Liver (tissue), 9 donors: ENCODE data around the gene CAMKMT. TPM values are rescaled to one million over a fixed set of nuclear protein-coding genes. Genes with fewer than 3 reads are reported as not detected.

ENCODE experiments used
- DNase-seq: peaks from one replicate; pipeline ENCODE4 v3.0.0-alpha.2; 2017; ENCODE audit warnings: low spot score
- H3K27ac ChIP-seq, 2 donors: one replicate each; pipeline ENCODE4 v1.7.0; 2013; ENCODE audit warnings: inconsistent platforms in 2 of 2, low read length in 2 of 2, control low read depth in 1 of 2, low read depth in 1 of 2, mild to moderate bottlenecking in 1 of 2
- H3K27me3 ChIP-seq, 4 donors: one replicate each; pipeline versions ENCODE4 v1.6.1 to v1.7.0; 2013; ENCODE audit warnings: low read length in 3 of 4, inconsistent platforms in 1 of 4, mild to moderate bottlenecking in 1 of 4, moderate library complexity in 1 of 4; ENCODE audit not compliant: control insufficient read depth in 4 of 4, insufficient read depth in 4 of 4
- H3K36me3 ChIP-seq, 4 donors: one replicate each; pipeline versions ENCODE4 v1.6.1 to v1.7.0; 2013; ENCODE audit warnings: low read length in 3 of 4, mild to moderate bottlenecking in 3 of 4, low read depth in 1 of 4, moderate library complexity in 1 of 4; ENCODE audit not compliant: control insufficient read depth in 4 of 4, insufficient read depth in 3 of 4
- H3K4me1 ChIP-seq, 4 donors: one replicate each; pipeline versions ENCODE4 v1.6.1 to v1.7.0; 2013; ENCODE audit warnings: low read length in 3 of 4, mild to moderate bottlenecking in 3 of 4, moderate library complexity in 1 of 4; ENCODE audit not compliant: control insufficient read depth in 4 of 4, insufficient read depth in 4 of 4
- H3K4me3 ChIP-seq, 3 donors: one replicate each; pipeline versions ENCODE4 v1.6.1 to v1.7.0; 2013; ENCODE audit warnings: low read length in 3 of 3, control low read depth in 1 of 3, low read depth in 1 of 3, mild to moderate bottlenecking in 1 of 3
- H3K9ac ChIP-seq, 2 donors: one replicate each; pipeline ENCODE4 v1.7.0; 2013; ENCODE audit warnings: low read length in 2 of 2, mild to moderate bottlenecking in 2 of 2, moderate library complexity in 2 of 2, control low read depth in 1 of 2, low read depth in 1 of 2
- H3K9me3 ChIP-seq, 4 donors: one replicate each; pipeline versions ENCODE4 v1.6.1 to v1.7.0; 2013; ENCODE audit warnings: low read length in 3 of 4; ENCODE audit not compliant: control insufficient read depth in 4 of 4
- EGR1 ChIP-seq, 2 donors: IDR thresholded peaks; 2 replicates each; pipeline ENCODE4 v1.6.1; 2016 to 2018; ENCODE audit warnings: antibody characterized with exemption in 2 of 2, low read depth in 2 of 2
- FOXA1 ChIP-seq: IDR thresholded peaks from 2 replicates; pipeline ENCODE4 v1.6.1; 2016; ENCODE audit warnings: antibody characterized with exemption
- FOXA2 ChIP-seq: IDR thresholded peaks from 2 replicates; pipeline ENCODE4 v1.6.1; 2016; ENCODE audit warnings: antibody characterized with exemption
- GABPA ChIP-seq, 2 donors: IDR thresholded peaks in 1 of 2; conservative IDR thresholded peaks in 1 of 2; 2 replicates each; pipeline ENCODE4 v1.6.1; 2016; ENCODE audit warnings: antibody characterized with exemption in 2 of 2, mild to moderate bottlenecking in 1 of 2, moderate library complexity in 1 of 2
- HNF4A ChIP-seq, 2 donors: conservative IDR thresholded peaks; 2 replicates each; pipeline ENCODE4 v1.6.1; 2016; ENCODE audit warnings: antibody characterized with exemption in 2 of 2, mild to moderate bottlenecking in 2 of 2
- HNF4G ChIP-seq: IDR thresholded peaks from 2 replicates; pipeline ENCODE4 v1.6.1; 2016; ENCODE audit warnings: antibody characterized with exemption
- NR2F2 ChIP-seq: IDR thresholded peaks from 2 replicates; pipeline ENCODE4 v1.6.1; 2016; ENCODE audit warnings: antibody characterized with exemption
- RAD21 ChIP-seq, 2 donors: IDR thresholded peaks; 2 replicates each; pipeline ENCODE4 v1.6.1; 2016; ENCODE audit warnings: antibody characterized with exemption in 2 of 2, mild to moderate bottlenecking in 2 of 2
- REST ChIP-seq: IDR thresholded peaks from 2 replicates; pipeline ENCODE4 v1.6.1; 2016; ENCODE audit warnings: antibody characterized with exemption, mild to moderate bottlenecking
- RXRA ChIP-seq, 2 donors: IDR thresholded peaks; 2 replicates each; pipeline ENCODE4 v1.6.1; 2017 to 2018; ENCODE audit warnings: antibody characterized with exemption in 2 of 2, mild to moderate bottlenecking in 1 of 2
- SP1 ChIP-seq: IDR thresholded peaks from 2 replicates; pipeline ENCODE4 v1.6.1; 2018; ENCODE audit warnings: antibody characterized with exemption, mild to moderate bottlenecking
- TAF1 ChIP-seq: conservative IDR thresholded peaks from 2 replicates; pipeline ENCODE4 v1.6.1; 2016; ENCODE audit warnings: antibody characterized with exemption, mild to moderate bottlenecking
- YY1 ChIP-seq: IDR thresholded peaks from 2 replicates; pipeline ENCODE4 v1.6.1; 2016; ENCODE audit warnings: antibody characterized with exemption, mild to moderate bottlenecking
- ZBTB33 ChIP-seq: IDR thresholded peaks from 2 replicates; pipeline ENCODE4 v1.6.1; 2016; ENCODE audit warnings: antibody characterized with exemption
- WGBS: extraction: QIAGEN DNeasy Blood & Tissue Kit; methylation state at CpG from one replicate; pipeline ENCODE4 v1.1.7; 2013; 5-methylcytosine and 5-hydroxymethylcytosine counted together
- polyA plus RNA-seq, 2 donors: library from polyadenylated mRNA; stranded (reverse) in 1 of 2; unstranded in 1 of 2; fragments of 200-250 nt in 1 of 2; fragments of >200 nt in 1 of 2; fragmentation: Nextera tagmentation in 1 of 2; extraction: Ambion mirVana in 1 of 2; gene quantifications; one replicate each; pipeline versions ENCODE4 v1.2.1 to v1.2.3, GENCODE V29; 2013 to 2015
- total RNA-seq, 2 donors: library from RNA; depleted of rRNA; stranded (reverse); fragments of >200 nt; gene quantifications; one replicate each; pipeline ENCODE4 v1.2.3, GENCODE V29; 2014
- TF ChIP-seq, protein P1 (sequence below): IDR thresholded peaks from 2 replicates; pipeline ENCODE4 v1.6.1; 2016; ENCODE audit warnings: antibody characterized with exemption
- TF ChIP-seq, protein P2 (sequence below): fragments of 150-350 bp; IDR thresholded peaks from 2 replicates; pipeline ENCODE4 v1.5.1; 2017; ENCODE audit warnings: improper control_type of control experiment, low read depth, low read length; ENCODE audit not compliant: missing input control
- TF ChIP-seq, protein P3 (sequence below): IDR thresholded peaks from 2 replicates; pipeline ENCODE4 v1.6.1; 2016; ENCODE audit warnings: antibody characterized with exemption
- donor health status: healthy.
- donor health status: healthy.
- donor health status: healthy.
- donor health status: healthy.
- donor health status: healthy.

CAMKMT gene
- total and polyA plus RNA-seq, 4 donors: 1.5 to 12.7 (median 7.1) TPM

DNA sequence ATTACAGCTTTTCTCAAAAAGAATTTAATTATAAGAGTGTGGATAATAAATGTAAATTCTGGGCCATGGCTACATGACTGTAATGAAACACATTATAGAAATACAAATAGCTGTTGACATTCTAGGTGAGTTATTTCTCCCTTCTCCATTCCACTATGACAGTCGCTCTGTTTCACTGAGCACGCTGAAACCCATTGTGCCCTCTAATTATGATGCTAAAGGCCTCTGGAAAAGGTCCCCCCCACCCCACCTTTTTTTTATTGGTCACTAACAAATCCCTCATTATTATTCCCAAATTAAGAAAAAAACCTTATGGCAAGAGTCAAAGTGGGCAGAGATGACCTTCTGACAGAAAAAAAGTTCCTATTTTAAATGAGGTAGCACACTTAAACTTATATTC lies 294.7 kb downstream of the CAMKMT start:
- Histone ChIP-seq H3K27ac (no peak overlapping the region), H3K9me3 (no peaks in the 10 kb centered on the region), H3K9ac (no peak overlapping the region), H3K27me3 (no peaks in the 10 kb centered on the region), H3K4me1 (peaks cover 0 to 3% (median 0%) of the 10 kb centered on the region in 4 donors), H3K4me3 (no peak overlapping the region), H3K36me3 (no peaks in the 10 kb centered on the region)
- no peak for DNase-seq
- 91% methylated on average over 2 of the region's 2 CpGs for WGBS
- TF ChIP-seq RAD21 (IDR thresholded peaks at IDR 0.05) (no peak), GABPA (IDR thresholded peaks at IDR 0.05 in 1 of 2, conservative IDR thresholded peaks at IDR 0.05 in 1 of 2) (no peak), YY1 (no peak), SP1 (no peak), HNF4G (no peak), EGR1 (IDR thresholded peaks at IDR 0.05; ENCODE audit: low read depth in 2 of 2) (no peak), REST (no peak), FOXA1 (no peak), FOXA2 (no peak), TAF1 (no peak), NR2F2 (no peak), ZBTB33 (no peak), HNF4A (conservative IDR thresholded peaks at IDR 0.05) (no peak), RXRA (IDR thresholded peaks at IDR 0.05) (no peak)
- TF ChIP-seq, protein P1, sequence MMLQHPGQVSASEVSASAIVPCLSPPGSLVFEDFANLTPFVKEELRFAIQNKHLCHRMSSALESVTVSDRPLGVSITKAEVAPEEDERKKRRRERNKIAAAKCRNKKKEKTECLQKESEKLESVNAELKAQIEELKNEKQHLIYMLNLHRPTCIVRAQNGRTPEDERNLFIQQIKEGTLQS: no peak
- TF ChIP-seq, protein P2, sequence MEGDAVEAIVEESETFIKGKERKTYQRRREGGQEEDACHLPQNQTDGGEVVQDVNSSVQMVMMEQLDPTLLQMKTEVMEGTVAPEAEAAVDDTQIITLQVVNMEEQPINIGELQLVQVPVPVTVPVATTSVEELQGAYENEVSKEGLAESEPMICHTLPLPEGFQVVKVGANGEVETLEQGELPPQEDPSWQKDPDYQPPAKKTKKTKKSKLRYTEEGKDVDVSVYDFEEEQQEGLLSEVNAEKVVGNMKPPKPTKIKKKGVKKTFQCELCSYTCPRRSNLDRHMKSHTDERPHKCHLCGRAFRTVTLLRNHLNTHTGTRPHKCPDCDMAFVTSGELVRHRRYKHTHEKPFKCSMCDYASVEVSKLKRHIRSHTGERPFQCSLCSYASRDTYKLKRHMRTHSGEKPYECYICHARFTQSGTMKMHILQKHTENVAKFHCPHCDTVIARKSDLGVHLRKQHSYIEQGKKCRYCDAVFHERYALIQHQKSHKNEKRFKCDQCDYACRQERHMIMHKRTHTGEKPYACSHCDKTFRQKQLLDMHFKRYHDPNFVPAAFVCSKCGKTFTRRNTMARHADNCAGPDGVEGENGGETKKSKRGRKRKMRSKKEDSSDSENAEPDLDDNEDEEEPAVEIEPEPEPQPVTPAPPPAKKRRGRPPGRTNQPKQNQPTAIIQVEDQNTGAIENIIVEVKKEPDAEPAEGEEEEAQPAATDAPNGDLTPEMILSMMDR: no peak
- TF ChIP-seq, protein P3, sequence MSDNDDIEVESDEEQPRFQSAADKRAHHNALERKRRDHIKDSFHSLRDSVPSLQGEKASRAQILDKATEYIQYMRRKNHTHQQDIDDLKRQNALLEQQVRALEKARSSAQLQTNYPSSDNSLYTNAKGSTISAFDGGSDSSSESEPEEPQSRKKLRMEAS: no peak
